Upper lobe of left lung (tissue), 4 donors: Measurements from ENCODE around the gene MMD.

Experiments
- CTCF ChIP-seq, 6 experiments: fragments of 450-650 bp in 4 of 6; fragments of 200-600 bp in 2 of 6; sonication (generic) in 2 of 6; IDR thresholded peaks; one replicate each; pipeline ENCODE4 v1.5.1; 2016 to 2019; ENCODE audit warnings: antibody characterized with exemption in 6 of 6
- EP300 ChIP-seq, 4 donors: sonication (generic); formaldehyde crosslinking; IDR thresholded peaks; one replicate each; pipeline ENCODE4 v1.5.1; 2017; ENCODE audit warnings: antibody characterized with exemption in 4 of 4, control low read depth in 2 of 4
- POLR2A ChIP-seq, 4 donors: fragments of 450-650 bp; IDR thresholded peaks; one replicate each; pipeline ENCODE4 v1.5.1; 2016 to 2017; ENCODE audit warnings: antibody characterized with exemption in 4 of 4, mild to moderate bottlenecking in 2 of 4
- POLR2AphosphoS5 ChIP-seq, 2 donors: sonication (generic); formaldehyde crosslinking; IDR thresholded peaks; one replicate each; pipeline ENCODE4 v1.5.1; 2017; ENCODE audit warnings: antibody characterized with exemption in 2 of 2

DNA sequence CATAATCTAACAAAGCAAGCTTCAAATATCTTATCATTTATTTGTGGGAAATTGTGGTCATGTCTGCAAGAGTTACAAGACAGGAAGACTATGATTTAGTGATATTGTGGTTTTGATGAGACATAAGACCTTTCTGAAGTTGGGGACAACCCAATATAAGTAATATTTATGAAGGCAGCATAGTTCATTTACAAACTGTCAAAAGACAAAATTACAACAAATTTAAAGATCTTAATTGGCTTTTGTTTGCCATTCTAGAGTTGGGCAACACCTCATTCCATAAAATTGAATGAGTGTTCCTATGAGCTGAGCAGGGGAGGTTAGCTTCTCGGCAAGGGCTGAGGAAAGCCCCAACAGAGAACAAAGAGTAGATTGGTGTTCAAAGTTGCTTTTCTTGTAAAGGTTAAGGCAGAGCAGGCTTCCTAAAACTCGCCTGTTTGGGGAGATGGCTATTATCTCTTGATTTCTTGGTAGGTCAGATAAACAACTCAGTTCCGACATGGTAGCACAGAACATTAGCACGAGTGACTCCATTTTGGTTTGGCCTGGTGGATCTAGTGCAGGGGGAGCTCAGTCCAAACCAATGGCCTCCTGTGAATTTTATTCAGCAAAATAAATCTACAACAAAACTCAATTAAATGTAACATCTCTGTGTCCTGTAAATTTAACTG lies 10.9 kb upstream of the MMD start:
- no peak for TF ChIP-seq CTCF (IDR thresholded peaks at IDR 0.05)
- no peak for TF ChIP-seq POLR2AphosphoS5 (IDR thresholded peaks at IDR 0.05)
- no peak for TF ChIP-seq POLR2A (IDR thresholded peaks at IDR 0.05)
- TF ChIP-seq EP300 (IDR thresholded peaks at IDR 0.05) = no peak
